SKM-1 (cell line): ENCODE measurements around the gene IKZF3.

Source experiments
- DNase-seq: peaks from one replicate; lab custom pipeline; 2025; ENCODE audit not compliant: unreplicated experiment; lab: John Stamatoyannopoulos, UW

Gene IKZF3

DNA sequence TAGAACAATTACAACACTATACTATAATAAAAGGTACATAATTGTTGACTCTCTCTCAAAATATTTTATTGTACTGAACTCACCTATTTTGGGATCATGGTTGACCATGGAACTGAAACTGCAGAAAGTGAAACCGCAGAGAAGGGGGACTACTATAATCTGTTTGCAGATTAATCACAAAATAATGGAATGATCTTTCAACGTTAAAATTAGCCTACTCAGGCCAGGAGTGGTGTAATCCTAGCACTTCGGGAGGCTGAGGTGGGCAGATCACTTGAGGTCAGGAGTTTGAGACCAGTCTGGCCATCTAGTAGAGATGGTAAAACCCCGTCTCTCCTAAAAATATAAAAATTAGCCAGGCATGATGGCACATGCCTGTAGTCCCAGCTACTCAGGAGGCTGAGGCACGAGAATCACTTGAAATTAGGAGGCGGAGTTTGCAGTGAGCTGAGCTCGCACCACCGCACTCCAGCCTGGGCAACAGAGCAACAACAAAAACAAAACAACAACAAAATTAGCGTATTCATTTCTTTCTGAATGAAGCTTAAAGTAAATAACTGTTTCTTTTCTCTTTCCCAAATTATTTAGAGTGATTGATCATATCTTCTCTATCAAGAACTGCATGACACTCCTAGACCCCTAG, 45.6 kb downstream of the IKZF3 start:
- no peak for DNase-seq

DNA sequence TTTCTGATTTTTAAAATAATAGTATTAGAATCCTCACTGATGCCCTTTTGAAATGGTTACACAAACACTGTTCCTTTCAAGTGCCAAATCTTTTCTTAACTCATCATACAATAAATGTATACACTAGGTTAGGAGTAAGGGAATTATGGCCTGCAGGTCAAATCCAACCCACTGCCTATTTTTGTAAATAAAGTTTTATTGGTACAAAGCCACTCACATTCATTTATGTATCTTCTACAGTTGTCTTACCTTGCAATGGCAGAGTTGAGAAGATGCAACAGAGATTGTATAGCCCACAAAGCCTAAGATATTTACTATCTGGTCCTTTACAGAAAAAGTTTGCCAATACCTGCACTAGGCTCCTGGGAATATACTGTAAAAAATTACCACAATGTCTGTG, 47.8 kb downstream of the IKZF3 start:
- DNase-seq = no peak

DNA sequence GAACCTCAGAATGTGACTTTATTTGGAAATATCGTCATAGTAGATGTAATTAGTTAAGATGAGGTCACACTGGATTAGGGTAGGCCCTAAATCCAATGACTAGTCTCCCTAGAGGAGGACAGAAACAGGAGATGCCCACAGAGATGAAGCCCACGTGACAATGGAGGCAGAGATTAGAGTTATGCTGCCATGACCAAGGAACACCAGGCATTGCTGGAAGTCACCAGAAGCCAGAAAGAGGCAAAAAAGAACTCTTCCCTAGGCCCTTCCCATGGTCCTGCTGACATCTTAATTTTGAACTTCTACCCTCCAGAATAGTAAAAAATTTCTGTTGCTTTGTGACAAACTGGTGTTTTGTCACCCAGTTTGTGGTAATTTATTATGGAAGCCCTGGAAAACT, 49.6 kb downstream of the IKZF3 start:
- DNase-seq = no peak

DNA sequence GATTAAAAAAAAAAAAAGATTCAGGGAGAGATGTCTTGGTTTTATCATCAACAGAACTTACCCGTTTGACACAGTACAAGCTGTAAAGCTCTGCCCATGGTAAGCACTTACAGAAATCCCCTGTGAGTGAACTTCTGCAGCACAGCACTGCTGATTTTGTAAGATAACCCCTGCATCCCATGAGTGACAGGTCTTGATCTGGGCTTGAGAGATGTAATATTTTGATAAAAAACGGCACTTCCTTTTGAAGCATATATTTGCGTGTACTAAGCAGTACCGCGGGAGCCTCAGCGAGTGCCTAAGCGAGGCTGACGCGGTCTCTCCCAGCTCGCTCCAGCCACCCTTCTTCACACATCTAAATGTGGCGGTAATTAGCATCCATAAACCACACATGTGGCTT, 50.5 kb downstream of the IKZF3 start:
- no peak for DNase-seq

DNA sequence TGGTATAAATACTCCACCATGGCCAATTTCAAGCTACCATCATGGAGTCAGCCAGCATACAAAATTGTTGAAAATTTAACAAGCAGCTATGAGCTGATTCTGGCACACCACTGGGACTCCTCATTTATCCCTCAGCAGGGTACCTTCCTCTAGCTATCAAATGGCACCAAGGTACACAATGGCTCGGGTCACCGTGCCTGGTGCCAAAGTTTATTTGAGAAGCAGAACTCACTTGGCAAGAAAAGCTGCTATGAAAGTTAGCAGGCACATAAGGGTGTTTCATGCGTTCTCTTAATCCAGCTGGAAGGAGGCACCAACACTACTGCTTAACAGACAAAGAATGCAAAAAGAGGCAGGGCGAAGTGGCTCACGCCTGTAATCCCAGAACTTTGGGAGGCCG, 51.6 kb downstream of the IKZF3 start:
- no peak for DNase-seq

DNA sequence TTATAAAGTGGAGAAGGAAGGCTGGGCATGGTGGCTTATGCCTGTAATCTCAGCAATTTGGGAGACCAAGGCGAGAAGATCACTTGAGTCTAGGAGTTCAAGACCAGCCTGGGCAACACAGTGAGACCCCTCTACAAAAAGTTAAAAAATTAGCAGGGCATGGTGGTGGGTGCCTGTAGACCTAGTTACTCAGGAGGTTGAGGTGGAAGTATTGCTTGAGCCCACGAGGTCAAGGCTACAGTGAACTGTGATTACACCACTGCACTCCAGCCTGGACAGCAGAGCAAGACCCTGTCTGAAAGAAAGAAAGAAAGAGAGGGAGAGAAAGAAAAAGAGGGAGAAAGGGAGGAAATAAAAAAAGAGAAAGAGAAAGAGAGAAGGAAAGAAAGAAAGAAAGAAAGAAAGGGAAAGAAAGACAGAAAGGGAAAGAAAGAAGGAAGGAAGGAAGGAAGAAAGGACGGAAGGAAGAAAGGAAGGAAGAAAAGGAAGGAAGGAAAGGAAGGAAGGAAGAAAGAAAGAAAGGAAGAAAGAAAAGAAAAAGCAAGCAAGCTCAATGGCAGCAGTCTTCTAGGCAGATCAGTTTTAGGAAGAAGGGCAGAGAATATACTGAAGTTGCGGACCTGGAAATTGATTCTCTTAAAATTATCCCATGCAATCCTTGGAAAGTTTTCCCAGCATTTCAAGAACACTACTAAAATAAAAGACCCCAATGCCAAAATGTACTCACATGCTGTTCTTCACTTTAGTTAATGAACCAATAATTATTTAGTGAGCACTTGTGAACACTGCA, 53.0 kb downstream of the IKZF3 start:
- DNase-seq = no peak

DNA sequence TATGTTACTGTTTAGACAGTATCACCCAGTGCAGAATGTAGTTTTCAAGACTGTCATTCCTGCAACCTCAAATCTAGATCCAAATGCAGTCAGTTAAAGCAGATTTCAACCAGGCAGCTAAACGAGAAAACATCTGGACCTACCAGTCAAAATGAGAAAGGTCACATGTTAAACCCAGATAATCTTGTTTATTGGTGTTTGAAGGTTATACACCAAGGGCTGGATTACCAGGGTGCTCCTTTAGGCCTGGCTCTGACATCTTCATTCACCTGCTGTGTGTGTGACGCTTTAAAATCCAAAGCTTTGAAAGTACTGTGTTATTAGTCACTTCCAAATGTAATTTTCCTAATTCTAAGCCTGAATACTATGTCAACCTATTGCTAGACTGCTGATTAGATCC, 54.9 kb downstream of the IKZF3 start:
- no peak for DNase-seq

DNA sequence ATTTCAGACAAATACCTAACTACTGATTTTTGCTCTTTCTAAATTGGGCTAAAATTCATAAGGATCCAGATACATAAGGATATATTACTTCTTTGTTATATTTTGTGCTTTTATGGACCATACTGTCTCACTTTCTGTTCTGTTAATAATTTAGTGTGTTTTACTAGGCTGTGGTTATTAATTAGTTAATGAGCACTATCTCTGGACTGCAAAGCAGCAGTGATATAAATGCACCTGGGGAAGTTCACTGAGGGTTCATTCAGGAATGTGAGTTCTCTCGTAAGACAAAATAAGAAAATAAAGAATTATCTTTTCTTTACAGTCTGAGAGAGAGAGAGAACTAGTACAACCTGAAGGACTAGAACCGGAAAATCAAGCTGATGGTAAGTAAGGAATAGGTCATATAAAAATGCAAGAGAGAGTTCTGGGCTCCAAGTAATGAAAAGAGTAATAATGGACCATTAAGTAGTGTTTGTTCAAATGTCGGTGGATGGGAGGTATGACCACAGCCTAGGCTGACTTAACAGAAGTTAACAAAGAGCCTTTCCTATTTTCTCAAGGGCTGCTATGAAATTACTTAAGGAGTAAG, 55.6 kb downstream of the IKZF3 start:
- no peak for DNase-seq

DNA sequence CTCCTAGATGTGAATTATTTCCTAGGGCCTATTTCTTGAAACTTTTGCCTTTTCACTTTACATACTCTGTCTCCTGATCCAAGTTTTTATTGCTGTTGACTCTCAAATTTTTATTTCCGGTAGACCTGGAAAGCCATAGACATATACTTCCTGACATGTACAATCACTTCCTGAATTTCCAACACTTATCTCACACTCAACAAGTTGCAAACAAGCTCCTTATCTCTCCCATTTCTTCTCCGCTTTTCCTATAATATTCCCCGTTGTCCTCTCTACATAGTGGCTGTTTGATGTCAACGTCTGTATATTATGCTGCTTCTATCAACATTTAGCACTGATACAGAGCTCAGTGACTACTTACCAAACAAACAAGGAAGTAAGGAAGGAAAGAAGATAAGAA, 59.3 kb downstream of the IKZF3 start:
- no peak for DNase-seq

DNA sequence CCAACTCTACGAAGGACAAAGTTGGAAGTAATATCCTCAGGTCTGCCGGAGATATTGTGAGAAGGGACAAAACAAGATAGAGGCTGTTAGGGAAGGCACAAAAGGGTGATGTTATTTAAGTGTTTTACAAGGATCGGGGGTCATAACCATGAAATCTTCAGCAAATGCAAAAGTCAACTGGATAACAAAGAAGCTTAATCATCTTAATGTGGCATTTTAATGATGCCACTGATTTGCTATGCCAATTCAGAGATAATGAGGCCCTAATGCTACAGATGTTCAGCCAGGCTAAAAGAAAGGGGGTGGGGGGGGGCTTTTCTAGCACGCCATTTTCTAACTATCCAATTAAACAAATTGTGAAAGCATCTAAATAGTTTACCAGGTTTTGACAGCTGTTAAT, 63.1 kb downstream of the IKZF3 start:
- no peak for DNase-seq

DNA sequence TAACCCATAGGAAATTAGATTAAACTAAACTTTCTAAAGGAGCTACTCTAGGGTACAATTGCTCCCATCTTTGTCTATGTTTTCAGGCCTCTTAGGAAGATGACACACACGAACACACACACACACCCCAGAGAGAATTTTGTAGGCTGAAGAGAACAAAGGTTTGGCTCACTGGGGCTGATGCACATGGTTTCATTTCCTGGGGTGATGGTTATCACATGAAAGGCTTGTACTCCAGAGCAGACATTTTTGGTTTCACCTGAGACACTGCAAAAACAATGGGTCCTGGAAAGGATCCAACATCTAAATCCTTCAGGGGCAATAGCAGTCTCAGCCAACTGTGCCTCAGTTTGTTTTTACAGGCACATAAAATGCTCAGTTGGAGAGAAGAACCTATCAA, 63.6 kb downstream of the IKZF3 start:
- DNase-seq = no peak

DNA sequence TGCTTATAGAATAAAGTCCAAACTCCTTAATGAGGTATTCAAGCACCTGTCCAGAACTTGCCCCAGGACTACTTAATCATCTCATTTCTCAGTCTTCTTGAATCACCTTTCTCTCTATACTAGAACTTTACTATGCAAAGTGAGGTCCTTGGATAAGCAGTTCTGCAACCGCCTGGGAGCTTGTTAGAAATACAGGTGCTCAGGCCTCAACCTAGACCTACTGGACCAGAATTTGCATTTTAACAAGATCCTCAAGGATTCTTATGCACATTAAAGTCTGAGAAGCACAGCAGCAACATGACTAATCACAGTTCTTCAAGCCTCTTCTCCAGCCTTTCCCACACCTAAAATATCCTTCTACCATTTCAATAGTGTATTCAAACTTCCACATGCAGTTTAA, 64.7 kb downstream of the IKZF3 start:
- no peak for DNase-seq

DNA sequence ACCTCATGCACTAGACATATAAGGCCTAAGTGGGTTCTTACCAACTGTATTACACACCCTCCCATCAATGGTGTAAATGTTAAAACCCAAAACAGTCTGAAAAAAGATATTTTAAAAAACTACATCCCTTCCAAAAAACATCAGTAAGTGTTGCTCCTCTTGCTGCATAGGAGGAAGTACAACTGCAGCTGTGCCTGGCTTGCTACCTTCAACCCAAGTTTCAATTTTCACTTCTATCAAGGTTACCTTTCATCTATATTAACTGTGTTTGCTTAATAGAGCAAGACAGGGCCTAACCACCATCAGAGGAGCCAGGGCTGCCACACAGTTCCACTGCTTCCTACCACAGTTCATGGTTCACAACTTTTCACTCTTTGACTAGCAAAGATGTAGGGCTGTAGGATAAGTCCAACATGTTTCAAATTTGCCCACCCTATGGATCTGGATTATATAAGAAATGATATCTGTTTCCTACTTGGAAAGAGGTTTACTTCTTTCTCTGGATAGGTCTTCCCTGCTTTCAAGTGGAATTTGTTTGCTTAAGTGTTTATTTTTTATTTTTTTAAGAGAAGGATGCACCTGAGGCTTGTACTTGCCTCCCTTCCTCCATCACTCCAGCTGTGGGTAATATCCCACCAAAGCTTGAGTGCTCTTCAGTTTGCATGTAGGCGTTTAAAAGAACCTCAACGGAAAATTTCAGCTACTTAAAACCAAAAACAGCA, 69.7 kb downstream of the IKZF3 start:
- DNase-seq = no peak

DNA sequence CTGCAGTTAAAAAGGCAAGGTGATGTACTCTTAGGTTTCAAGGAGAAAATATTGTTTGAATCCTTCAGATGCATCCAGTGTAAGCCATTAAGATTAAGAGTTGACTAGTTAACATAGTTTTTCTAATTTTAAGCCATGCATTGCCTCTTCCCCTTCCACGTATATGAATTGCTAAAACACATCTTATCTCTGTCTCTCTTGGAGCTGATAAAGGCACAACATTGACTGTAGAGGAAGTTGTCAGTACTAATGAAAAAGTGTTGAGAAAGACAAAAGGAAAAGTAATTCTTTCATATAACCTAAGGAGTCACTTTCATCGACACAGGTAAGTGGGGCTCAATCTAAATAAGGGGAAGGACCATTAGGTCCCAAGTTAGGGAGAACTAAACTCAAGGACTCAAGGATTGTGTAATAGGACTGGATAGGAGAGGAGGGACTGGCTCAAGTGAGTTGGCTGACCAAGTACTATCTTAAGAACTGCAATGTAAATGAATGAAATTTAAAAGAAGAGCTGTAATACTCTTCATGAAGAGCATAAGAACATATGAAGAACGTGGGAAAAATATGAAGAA, 70.7 kb downstream of the IKZF3 start:
- DNase-seq = no peak

DNA sequence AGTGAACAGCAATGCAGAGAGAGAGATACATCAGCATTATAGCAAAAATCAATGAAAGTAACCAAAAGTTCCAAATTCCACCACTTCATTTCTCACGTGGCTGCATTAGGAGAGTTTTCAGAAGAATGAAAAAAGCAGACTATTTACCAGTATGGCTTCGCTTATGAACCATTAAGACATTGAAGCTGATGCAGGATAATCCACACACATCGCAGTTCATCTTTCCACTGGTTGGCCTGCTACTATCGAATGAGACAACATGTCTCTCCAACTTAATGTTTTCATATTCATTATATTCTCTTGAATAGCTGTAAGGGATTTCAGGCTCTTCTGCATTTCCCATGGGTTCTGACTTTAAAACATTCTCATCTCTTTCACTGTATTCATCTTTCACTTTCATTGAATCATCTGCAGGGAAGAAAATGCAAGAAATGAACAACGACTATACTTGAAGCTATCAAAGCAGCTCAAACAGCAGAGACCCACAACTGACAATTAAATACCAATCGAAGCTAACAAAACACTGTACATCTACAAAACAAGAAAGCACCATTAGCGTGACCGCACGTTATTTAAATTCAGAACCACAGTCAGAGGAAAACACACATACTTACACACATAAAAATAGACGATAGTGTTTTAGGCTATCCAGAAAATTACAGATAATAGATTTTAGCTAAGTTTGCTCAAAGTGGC, 71.4 kb downstream of the IKZF3 start:
- no peak for DNase-seq

DNA sequence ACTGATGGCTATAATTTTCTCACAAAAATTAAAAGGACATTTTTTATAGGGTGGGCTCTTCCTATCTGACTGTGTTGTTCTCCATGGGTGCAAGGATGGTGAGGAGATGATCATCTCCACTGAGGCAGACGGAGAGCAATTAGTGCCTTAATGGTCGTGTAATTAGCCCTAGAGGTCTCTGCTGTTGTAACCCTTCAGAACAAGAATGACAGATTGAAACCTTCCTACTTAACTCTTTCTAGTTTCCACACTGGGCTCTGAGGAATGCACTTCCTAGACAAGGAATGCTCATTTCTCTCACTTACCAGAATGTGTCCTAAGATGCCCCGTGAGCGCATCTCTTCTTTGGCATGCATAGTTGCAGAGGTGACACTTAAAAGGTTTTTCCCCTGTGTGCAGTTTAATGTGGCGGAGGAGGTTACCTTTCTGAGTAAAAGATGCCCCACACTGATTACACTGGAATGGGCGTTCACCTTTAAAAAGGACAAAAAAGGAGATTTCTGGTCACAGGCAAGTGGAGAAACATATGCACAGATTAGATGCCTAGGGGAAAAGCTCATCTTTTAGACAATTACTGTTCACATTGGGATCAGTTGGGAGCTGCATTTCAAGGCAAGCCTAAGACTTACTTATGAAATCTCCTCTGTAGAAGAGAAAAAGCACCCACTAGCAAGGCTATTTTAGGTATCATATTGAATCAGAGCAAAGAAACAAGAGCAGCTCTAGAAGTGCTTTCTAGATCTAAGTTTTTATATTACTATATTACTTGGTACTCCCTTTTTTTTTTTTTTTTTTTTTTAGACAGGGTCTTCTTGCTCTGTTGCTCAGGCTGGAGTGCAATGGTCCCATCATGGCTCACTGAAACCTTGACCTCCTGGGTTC, 72.8 kb downstream of the IKZF3 start:
- no peak for DNase-seq

DNA sequence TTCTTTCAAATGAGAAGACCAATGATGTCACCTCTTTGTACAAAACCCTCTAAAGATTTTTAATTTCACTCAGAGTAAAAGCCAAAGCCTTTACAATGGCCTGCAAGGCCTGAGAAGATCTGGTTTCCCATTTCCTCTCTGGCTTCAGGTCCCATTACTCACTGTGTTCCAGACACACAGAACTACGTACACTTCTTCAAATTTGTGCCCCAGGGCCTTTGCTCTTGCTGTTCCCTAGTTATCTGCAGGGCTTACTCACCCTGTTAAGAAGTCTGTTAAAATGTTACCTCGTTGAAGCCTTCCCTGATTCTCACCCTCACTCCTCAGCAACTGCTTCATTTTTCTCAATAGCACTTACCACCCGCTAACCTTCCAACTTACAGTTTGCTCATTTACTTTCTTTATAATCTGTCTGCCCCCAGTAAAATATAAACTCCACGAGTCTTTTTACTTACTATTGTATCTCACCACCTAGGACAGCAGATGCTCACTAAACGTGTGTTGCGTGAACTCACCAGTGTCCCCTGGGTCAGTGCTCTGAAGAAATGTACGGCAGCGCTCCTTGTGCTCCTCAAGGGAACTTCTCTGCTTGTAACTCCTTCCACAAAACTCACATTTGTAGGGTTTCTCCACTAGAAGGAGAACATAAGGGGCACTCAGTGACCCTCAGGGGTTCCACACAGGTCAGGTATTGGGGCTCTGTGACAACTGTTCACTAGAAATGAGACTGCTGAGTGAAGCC, 76.2 kb downstream of the IKZF3 start:
- no peak for DNase-seq

DNA sequence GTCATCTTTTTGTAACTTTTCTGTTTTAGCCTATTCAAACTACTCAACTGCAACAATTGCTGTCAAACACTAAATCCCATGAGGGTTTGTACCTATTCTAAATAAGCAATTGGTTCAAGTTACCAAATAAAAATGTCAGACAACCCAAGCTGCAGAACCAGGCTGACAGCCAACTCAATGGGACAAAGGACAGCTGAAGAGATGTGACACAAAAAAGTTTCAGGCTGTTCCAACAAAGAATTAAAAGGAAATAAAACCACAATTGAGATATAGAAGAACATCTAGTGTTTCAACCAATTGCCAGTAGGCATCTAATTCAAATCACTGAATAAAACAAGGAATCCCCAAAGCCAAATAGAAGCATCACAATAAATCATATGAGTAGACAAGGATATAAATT, 77.1 kb downstream of the IKZF3 start:
- no peak for DNase-seq

DNA sequence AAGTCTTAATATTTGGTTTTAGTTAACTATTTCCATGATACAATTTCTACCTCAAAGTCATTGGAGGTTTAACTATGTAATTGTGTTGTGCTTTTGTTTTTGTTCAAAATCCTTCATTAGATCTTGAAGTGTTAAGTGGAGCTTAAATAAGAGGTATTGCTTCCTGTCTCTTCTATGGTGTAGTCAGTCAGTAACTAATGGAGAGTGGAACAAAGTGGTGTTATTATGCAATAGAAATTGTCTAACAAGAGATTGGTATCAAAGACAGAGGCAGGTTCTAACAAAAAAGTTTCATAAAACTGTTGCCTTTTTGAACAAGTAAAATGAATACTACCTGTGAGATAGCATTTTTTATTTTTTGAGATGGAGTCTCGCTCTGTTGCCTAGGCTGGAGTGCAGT, 81.1 kb downstream of the IKZF3 start:
- DNase-seq = peak; percentile 16
